Measurements from ENCODE around the gene ECM2.

ECM2 gene

DNA sequence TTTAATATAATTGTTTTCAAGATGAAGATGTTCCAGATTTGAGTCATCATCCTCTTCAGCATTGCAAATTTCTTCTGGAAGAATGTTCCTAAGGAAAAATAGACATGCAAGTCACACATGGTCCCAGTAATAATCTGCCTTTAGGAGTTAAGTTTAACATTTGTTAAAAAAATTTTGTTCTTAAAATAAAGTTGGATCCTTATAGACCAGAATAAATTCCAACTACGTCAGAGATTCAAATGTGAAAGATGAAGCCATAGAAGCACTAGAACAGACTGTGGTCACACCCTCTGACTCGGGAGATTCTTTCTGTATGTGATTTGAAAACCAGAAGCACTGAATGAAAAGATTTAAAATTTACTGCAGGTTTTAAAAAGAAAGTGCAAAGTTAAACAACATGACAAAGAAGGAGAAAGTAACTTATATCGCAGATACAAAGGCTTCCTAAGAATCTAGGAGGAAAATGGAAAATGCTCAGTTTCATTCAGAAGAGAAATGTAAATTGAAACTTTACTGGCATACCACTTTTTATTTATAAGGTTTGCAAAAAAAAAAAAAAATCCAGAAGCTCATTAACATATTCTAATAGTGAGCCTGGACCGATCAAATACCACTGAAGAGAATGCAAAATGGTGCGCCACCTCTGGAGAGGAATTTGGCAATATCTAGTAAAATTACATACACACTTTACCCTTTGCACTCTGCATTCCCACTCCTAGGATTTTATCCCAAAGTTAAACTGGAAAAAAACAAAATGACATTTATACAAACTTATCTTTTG, 39.2 kb downstream of the ECM2 start:
- DNase-seq, result no peak

DNA sequence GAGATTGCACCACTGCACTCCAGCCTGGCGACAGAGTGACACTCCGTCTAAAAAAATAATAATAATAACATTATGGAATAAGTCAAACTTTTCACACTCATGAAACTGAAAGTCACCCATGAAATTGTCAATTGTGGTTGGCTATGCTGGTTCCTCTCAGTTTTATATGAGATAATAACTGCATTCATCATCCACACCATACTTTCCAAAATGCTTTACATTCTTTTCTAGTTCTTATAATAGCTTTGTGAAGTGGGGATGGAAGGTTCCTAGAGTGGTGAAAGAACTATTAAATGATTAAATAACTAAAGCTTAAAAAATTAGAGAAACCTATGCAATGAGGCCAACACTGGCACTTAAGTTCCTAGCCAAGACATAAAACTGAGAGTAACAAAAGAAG, 40.9 kb downstream of the ECM2 start:
- no peak for DNase-seq

- DNase-seq, result no peak
These were observed 41.9 kb downstream of the ECM2 start for GRCh38 chr9:92493749-92494387.

DNA sequence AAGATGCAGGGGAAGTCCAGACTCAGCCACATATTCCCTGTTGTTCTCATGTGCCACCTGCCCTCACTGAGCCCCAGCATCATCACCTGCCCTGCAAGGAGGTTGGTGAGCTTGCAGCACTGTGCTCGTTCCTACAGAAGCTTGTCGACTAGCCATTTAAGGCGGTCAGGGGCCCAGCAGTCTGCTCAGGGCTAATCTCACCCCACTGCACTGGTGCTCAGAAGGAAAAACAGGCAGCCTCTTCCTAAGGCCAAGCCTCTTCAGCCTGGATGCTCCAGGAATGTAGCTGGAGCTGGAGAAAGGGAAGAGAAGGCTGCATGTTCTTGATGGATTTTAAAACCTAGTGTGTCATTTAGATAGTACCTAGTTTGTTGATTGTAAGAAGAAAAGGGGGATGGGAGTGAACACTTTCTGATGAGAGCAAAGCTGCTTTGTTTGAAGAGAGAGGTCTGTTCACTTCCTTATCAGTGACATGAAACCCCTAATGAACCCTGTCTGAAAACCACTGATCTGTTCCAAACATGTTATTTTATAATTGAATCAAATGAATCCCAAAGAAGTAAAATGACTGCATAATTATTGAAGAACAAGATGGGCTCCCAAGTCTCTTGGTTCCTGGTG, 42.9 kb downstream of the ECM2 start:
- no peak for DNase-seq

GRCh38 chr9:92488681-92489550, 46.9 kb downstream of the ECM2 start:
- DNase-seq, result no peak

GRCh38 chr9:92486371-92486770, 49.4 kb downstream of the ECM2 start:
- no peak for DNase-seq

- no peak for DNase-seq
These were observed 51.2 kb downstream of the ECM2 start for GRCh38 chr9:92484563-92484962.

- DNase-seq, result no peak
These were observed 51.9 kb downstream of the ECM2 start for GRCh38 chr9:92483627-92484545.

- DNase-seq, result no peak
These were observed 53.0 kb downstream of the ECM2 start for GRCh38 chr9:92482805-92483204.

DNA sequence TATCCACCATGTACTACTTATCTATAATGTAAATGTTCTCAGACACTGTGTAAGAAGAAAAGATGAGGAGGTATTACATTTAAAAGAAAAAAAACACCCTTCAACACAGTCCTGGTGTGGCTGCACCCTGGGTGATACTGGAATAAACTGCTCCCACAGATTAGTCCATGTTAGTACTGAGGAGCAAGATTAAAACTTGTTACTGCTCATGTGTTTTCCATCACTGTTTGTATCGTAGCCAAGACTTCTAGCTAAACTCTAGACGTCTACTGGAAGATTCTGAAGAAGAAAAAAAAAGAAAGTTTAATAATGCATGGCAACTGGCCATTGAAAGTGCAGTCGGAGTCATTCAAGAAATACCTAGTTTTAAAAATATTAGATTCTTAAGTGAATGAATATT, 53.5 kb downstream of the ECM2 start, which contains the start of gene ASPN:
Gene ASPN (minus strand): TSS at position 178 of the 400 bp plus-strand sequence.
- no peak for DNase-seq

DNA sequence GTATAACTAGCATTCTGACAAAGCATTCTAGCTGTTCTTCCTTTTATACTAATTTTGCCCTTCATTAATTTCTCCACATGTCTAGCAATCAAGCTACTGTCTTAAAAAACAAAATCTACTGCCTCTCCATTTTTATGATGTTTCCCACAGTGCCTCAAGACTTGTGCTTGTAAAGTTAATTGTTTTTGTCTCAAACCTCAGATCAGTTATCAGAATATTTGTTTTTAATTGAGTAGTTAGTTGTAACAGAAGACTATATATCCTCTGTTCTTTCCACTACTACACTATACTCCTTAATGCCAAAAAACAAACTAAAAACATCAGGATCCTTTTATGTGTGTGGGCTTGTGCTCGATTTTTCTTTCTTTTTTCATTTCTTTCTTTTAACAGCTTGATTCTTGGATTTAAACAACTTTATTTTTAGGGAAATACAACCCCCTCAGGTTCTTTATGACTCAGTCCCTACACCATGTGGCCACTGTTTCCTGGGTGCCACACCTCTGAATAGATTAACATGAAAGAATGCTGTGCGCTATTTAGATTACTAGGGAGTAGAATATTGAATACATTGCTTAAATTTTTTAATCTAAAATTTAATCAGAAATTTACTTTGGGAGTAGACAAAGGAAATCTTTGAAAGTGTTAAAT, 54.7 kb downstream of the ECM2 start:
- DNase-seq, result no peak

GRCh38 chr9:92480291-92480771, 55.5 kb downstream of the ECM2 start:
- DNase-seq, result no peak

- DNase-seq, result no peak
These were observed 56.4 kb downstream of the ECM2 start for GRCh38 chr9:92479346-92479745.

DNA sequence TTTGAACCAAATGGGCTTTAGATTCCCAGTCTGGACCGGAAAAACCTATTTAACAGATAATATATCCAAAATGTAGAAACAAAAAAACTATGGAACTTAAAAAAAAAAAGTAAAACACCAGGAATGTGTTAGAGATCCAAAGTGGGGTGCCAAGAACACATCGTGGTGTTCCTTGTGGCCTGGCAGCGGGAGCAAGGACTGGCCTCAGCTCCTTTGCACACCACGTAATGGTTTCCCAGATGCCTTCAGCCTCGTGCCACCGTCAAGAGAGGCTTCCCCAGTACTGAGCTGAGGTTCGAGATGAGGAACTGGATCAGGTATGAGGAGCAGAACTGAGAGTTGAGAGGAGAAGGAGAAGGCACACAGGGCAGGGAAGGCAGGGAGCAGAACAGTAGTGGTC, 57.0 kb downstream of the ECM2 start:
- no peak for DNase-seq

- DNase-seq, result no peak
These were observed 58.8 kb downstream of the ECM2 start for GRCh38 chr9:92476962-92477361.

- DNase-seq, result no peak
These were observed 61.2 kb downstream of the ECM2 start for GRCh38 chr9:92474587-92474986.

DNA sequence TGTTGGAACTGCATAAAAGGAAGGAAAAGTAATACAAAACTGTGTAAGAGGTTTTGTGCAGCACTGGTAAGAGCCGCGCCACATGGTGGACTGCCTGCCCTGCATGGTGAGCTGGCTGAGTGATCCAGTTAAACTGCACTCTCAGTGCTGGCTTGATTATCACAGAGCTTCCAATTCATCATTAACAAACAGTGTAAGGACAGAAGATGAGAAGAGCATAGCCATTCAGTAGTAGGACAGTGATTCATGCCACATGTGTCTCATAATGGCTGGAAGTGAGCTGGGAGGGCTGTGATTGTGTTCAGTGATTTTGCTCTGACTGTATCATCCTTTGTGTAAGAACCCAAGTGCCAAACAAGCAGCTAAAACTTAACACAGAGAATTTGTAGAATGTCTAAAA, 67.6 kb downstream of the ECM2 start:
- no peak for DNase-seq

GRCh38 chr9:92467511-92467910, 68.3 kb downstream of the ECM2 start:
- no peak for DNase-seq

- no peak for DNase-seq
These were observed 68.7 kb downstream of the ECM2 start for GRCh38 chr9:92467041-92467440.

GRCh38 chr9:92463984-92464383, 71.8 kb downstream of the ECM2 start:
- no peak for DNase-seq

- DNase-seq, result no peak
These were observed 72.4 kb downstream of the ECM2 start for GRCh38 chr9:92463387-92463786.

Data from NCI-H446 (cell line).